ENCODE measurements around the gene ZNF768. TPM values are rescaled to one million over a fixed set of nuclear protein-coding genes. Genes with fewer than 3 reads are reported as not detected.
"Not testable (repeated sequence)": the region's sequence is repeated elsewhere in the genome, so short reads cannot be mapped to it uniquely, and the experiment has no call there.

ZNF768 gene
- total RNA-seq, 1 experiment from 2014 or later, result 49.9 TPM

- DNase-seq (ENCODE audit: low read depth), result no peak
These were observed 15.9 kb downstream of the ZNF768 start for GRCh38 chr16:30510376-30510938.

- DNase-seq (ENCODE audit: low read depth), result no peak
These were observed 17.1 kb downstream of the ZNF768 start for GRCh38 chr16:30509081-30509765.

- DNase-seq (ENCODE audit: low read depth), result no peak
These were observed 22.7 kb downstream of the ZNF768 start for GRCh38 chr16:30503403-30504296.

GRCh38 chr16:30499284-30499683, 27.1 kb downstream of the ZNF768 start:
- no peak for DNase-seq (ENCODE audit: low read depth)

GRCh38 chr16:30494709-30495108, 31.7 kb downstream of the ZNF768 start:
- no peak for DNase-seq (ENCODE audit: low read depth)

GRCh38 chr16:30493941-30494488, 32.4 kb downstream of the ZNF768 start:
- DNase-seq (ENCODE audit: low read depth), result no peak

- peak; percentile 97 for DNase-seq (ENCODE audit: low read depth)
These were observed 34.5 kb downstream of the ZNF768 start for GRCh38 chr16:30491744-30492308.

- no peak for DNase-seq (ENCODE audit: low read depth)
These were observed 35.1 kb downstream of the ZNF768 start for GRCh38 chr16:30491229-30491628.

GRCh38 chr16:30490210-30490609, 36.2 kb downstream of the ZNF768 start:
- peak; percentile 73 for DNase-seq (ENCODE audit: low read depth)

- DNase-seq (ENCODE audit: low read depth), result peak; percentile 39
These were observed 37.4 kb downstream of the ZNF768 start for GRCh38 chr16:30488764-30489605.

- peak; percentile 57 for DNase-seq (ENCODE audit: low read depth)
These were observed 40.4 kb downstream of the ZNF768 start for GRCh38 chr16:30485818-30486436.

GRCh38 chr16:30484887-30485286, 41.5 kb downstream of the ZNF768 start:
- no peak for DNase-seq (ENCODE audit: low read depth)

- DNase-seq (ENCODE audit: low read depth), result no peak
These were observed 44.0 kb downstream of the ZNF768 start for GRCh38 chr16:30482366-30482765.

GRCh38 chr16:30481381-30481780, 45.0 kb downstream of the ZNF768 start:
- DNase-seq (ENCODE audit: low read depth), result no peak

GRCh38 chr16:30478766-30479478, 47.4 kb downstream of the ZNF768 start:
- DNase-seq (ENCODE audit: low read depth), result no peak

GRCh38 chr16:30477773-30478172, 48.6 kb downstream of the ZNF768 start:
- DNase-seq (ENCODE audit: low read depth), result not testable (repeated sequence)

GRCh38 chr16:30476991-30477390, 49.4 kb downstream of the ZNF768 start:
- DNase-seq (ENCODE audit: low read depth), result no peak

- no peak for DNase-seq (ENCODE audit: low read depth)
These were observed 51.7 kb downstream of the ZNF768 start for GRCh38 chr16:30474684-30475083.

GRCh38 chr16:30474074-30474452, 52.3 kb downstream of the ZNF768 start:
- no peak for DNase-seq (ENCODE audit: low read depth)

Measured in M059J (cell line).